Stimulated activated CD4-positive, alpha-beta T cell treated with anti-CD3 and anti-CD28 coated beads, Interleukin-4, amount 100 ng/mL, for 4 hours (primary cell): Measurements from ENCODE around the gene IGF2R.
"Not testable (repeated sequence)": the region's sequence is repeated elsewhere in the genome, so short reads cannot be mapped to it uniquely, and the experiment has no call there.

ENCODE experiments used
- DNase-seq, 2 experiments: peaks; one replicate each; pipeline ENCODE4 v3.0.0-alpha.2; 2020

Gene IGF2R

GRCh38 chr6:160102956-160103824 is 134.3 kb downstream of the IGF2R start:
- DNase-seq: no peak

- no peak for DNase-seq
Observed at GRCh38 chr6:160103825-160104100, 134.9 kb downstream of the IGF2R start.

GRCh38 chr6:160104821-160105517 is 136.1 kb downstream of the IGF2R start:
- no peak for DNase-seq

- DNase-seq: no peak
Observed at GRCh38 chr6:160106010-160106409, 137.1 kb downstream of the IGF2R start.

GRCh38 chr6:160106701-160107100 is 137.8 kb downstream of the IGF2R start:
- DNase-seq: no peak

GRCh38 chr6:160108077-160108476 is 139.2 kb downstream of the IGF2R start:
- DNase-seq: no peak

GRCh38 chr6:160110586-160111123 is 141.8 kb downstream of the IGF2R start:
- no peak for DNase-seq

GRCh38 chr6:160111806-160112205 is 142.9 kb downstream of the IGF2R start:
- DNase-seq: no peak

GRCh38 chr6:160112628-160113299 is 143.9 kb downstream of the IGF2R start:
- no peak for DNase-seq

- DNase-seq: not testable (repeated sequence)
Observed at GRCh38 chr6:160114536-160114935, 145.7 kb downstream of the IGF2R start.

GRCh38 chr6:160115421-160115820 is 146.5 kb downstream of the IGF2R start:
- no peak for DNase-seq

GRCh38 chr6:160116411-160116810 is 147.5 kb downstream of the IGF2R start:
- no peak for DNase-seq

- no peak for DNase-seq
Observed at GRCh38 chr6:160117137-160117536, 148.3 kb downstream of the IGF2R start.

- DNase-seq: no peak
Observed at GRCh38 chr6:160118620-160119229, 149.8 kb downstream of the IGF2R start.

- no peak for DNase-seq
Observed at GRCh38 chr6:160120087-160120486, 151.2 kb downstream of the IGF2R start.

- no peak for DNase-seq
Observed at GRCh38 chr6:160121558-160121957, 152.7 kb downstream of the IGF2R start, which contains the start of gene SLC22A1. Gene SLC22A1, plus strand, starts transcription at chr6:160121815. Its CDS starts 121 bp downstream, at chr6:160121936.

GRCh38 chr6:160121981-160122380 is 153.1 kb downstream of the IGF2R start:
- DNase-seq: no peak

- no peak for DNase-seq
Observed at GRCh38 chr6:160122744-160123143, 153.9 kb downstream of the IGF2R start.

GRCh38 chr6:160124007-160124406 is 155.1 kb downstream of the IGF2R start:
- DNase-seq: no peak

- no peak for DNase-seq
Observed at GRCh38 chr6:160124605-160125004, 155.7 kb downstream of the IGF2R start.

GRCh38 chr6:160125105-160125504 is 156.2 kb downstream of the IGF2R start:
- not testable (repeated sequence) for DNase-seq

GRCh38 chr6:160127270-160128124 is 158.6 kb downstream of the IGF2R start:
- no peak for DNase-seq
